Epithelial cell of esophagus (primary cell): ENCODE measurements around the gene ACE2.

ENCODE experiments used
- DNase-seq: peaks from one replicate; pipeline ENCODE4 v3.0.0; 2010; ENCODE audit warnings: low read depth
- H3K4me3 ChIP-seq: 2 replicates; pipeline ENCODE4 v1.5.1; 2011; ENCODE audit warnings: mild to moderate bottlenecking, low read length, control low read depth
- TF ChIP-seq, protein P1 (sequence below): IDR thresholded peaks from 2 replicates; pipeline ENCODE4 v1.5.1; 2011; ENCODE audit warnings: low read depth, mild to moderate bottlenecking, low read length, control low read depth, inconsistent platforms; ENCODE audit not compliant: insufficient read depth; ENCODE audit errors: missing control alignments

ACE2 gene

GRCh38 chrX:15605226-15605625 lies 4.5 kb upstream of the ACE2 start:
- no peak for DNase-seq
- H3K4me3 ChIP-seq = no peak overlapping the region
- TF ChIP-seq, protein P1, sequence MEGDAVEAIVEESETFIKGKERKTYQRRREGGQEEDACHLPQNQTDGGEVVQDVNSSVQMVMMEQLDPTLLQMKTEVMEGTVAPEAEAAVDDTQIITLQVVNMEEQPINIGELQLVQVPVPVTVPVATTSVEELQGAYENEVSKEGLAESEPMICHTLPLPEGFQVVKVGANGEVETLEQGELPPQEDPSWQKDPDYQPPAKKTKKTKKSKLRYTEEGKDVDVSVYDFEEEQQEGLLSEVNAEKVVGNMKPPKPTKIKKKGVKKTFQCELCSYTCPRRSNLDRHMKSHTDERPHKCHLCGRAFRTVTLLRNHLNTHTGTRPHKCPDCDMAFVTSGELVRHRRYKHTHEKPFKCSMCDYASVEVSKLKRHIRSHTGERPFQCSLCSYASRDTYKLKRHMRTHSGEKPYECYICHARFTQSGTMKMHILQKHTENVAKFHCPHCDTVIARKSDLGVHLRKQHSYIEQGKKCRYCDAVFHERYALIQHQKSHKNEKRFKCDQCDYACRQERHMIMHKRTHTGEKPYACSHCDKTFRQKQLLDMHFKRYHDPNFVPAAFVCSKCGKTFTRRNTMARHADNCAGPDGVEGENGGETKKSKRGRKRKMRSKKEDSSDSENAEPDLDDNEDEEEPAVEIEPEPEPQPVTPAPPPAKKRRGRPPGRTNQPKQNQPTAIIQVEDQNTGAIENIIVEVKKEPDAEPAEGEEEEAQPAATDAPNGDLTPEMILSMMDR = no peak

- DNase-seq = no peak
- TF ChIP-seq, protein P1 = no peak
Measured at GRCh38 chrX:15602761-15603160, 2.0 kb upstream of the ACE2 start.

GRCh38 chrX:15601932-15602331 lies 1.2 kb upstream of the ACE2 start:
- no peak overlapping the region for H3K4me3 ChIP-seq
- DNase-seq = peak; percentile 50
- TF ChIP-seq, protein P1 = no peak

More at GRCh38 chrX:15602761-15603160, 2.0 kb upstream of the ACE2 start:
- no peak overlapping the region for H3K4me3 ChIP-seq

DNA sequence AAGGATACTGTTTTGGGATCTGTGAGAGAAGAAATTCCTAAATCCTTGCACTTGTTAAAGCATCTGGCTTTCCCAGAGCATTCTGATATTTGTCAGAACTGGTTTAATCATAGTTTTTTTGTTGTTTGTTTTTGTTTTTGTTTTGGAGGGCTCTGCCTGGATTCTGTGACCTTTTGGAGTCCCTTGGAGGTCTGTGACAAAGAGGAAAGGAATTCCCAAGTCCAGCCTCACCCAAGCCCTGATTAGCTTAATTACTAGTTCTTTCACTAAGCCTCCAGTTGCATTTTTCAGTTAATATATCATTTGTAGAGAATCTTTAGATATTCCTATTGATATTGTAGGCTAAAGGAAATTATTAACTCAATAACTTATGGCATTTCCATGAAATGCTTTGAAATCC lies 711 bp downstream of the ACE2 start:
- no peak overlapping the region for H3K4me3 ChIP-seq
- TF ChIP-seq, protein P1 = no peak
- no peak for DNase-seq

DNA sequence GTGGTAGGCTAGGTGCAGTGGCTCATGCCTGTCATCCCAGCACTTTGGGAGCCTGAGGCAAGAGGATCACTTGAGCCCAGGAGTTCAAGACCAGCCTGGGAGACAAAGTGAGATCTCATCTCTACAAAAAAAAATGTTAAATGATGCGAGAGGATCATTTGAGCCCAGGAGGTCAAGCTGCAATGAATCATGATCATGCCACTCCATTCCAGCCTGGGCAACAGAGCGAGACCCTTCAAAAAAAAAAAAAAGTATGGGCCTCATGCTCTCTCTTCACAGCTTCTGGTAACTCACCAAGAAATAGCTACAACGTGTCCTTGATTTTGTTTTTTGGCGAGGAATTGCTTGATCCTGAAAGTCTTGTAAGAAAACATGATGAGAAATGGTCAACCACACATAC lies 1.3 kb downstream of the ACE2 start:
- H3K4me3 ChIP-seq = no peak overlapping the region
- DNase-seq = no peak
- TF ChIP-seq, protein P1 = no peak

GRCh38 chrX:15598026-15598425 lies 2.7 kb downstream of the ACE2 start:
- no peak for DNase-seq
- no peak overlapping the region for H3K4me3 ChIP-seq
- TF ChIP-seq, protein P1 = no peak

- DNase-seq = no peak
- no peak overlapping the region for H3K4me3 ChIP-seq
- TF ChIP-seq, protein P1 = peak; percentile 52
Measured at GRCh38 chrX:15594371-15594770, 6.4 kb downstream of the ACE2 start.
